Measurements from ENCODE around the gene HTR3A.

Gene HTR3A

DNA sequence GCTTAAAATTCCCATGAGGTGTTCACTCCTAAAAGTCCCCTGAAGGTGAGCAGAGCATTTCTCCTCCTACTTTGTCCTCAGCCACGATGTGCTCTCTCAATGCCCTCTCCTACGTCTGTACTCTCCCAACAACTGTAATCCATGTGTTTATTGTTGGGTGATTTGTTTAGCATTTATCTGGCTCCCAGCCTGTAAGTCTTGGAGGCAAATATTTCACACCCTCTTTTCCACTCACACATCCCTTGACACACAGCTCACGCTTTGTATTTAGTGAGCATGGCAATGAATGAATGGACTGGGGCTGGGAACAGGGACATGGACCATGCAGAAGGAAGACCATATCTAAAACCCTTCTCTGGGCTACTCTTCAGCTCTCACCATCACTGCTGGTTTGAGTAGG lies 22.6 kb downstream of the HTR3A start:
- Histone ChIP-seq H3K27ac (ENCODE audit: low read depth, low read length) (no peak overlapping the region), H3F3A (ENCODE audit: insufficient read depth) (no peaks in the 10 kb centered on the region), H3K79me2 (ENCODE audit: insufficient read depth, low read length) (no peaks in the 10 kb centered on the region), H3K9ac (ENCODE audit: low read length) (no peak overlapping the region), H3K4me3 (ENCODE audit: insufficient read depth, low read length, poor library complexity, severe bottlenecking) (no peak overlapping the region), H3K4me2 (ENCODE audit: low read depth, low read length, poor library complexity, severe bottlenecking) (no peak overlapping the region), H3K36me3 (ENCODE audit: low read length) (no peaks in the 10 kb centered on the region), H2AFZ (ENCODE audit: low read depth, low read length, severe bottlenecking) (no peak overlapping the region), H3K9me3 (ENCODE audit: insufficient read depth, low read length) (no peaks in the 10 kb centered on the region), H3K27me3 (ENCODE audit: low read length) (no peaks in the 10 kb centered on the region), H3K9me2 (replicated peaks; ENCODE audit: insufficient read depth, low read length) (no peaks in the 10 kb centered on the region), H4K20me1 (ENCODE audit: low read depth, low read length) (no peaks in the 10 kb centered on the region)
- TF ChIP-seq CTCF (IDR thresholded peaks at IDR 0.05; ENCODE audit: insufficient read depth, low read length, poor library complexity, severe bottlenecking) (no peak), EZH2phosphoT487 (conservative IDR thresholded peaks at IDR 0.05; ENCODE audit: low read length) (no peak)

DNA sequence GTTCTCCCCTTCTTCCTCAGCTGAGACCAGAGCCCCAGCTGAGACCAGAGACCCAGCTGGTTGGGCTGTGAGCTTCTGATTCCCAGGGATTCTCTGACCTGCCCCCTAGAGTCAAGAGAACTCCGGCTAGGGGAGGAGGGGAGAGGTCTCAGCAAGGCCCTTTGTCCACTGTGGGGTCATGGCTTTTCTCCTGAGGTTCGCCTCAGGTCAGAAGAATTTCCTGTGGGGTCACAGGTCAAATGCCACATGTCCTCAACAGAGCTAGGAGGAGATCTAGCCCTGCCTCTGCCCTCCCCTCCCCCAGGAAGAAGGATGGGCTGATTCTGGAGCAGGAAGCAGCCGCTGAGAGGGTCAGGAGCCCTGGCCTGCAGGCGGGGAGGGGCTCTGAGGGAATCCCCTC lies 23.7 kb downstream of the HTR3A start:
- no peak overlapping the region for H2AFZ ChIP-seq (ENCODE audit: low read depth, low read length, severe bottlenecking)
- no peak overlapping the region for H3K27ac ChIP-seq (ENCODE audit: low read depth, low read length)
- no peaks in the 10 kb centered on the region for H3K27me3 ChIP-seq (ENCODE audit: low read length)
- no peak for TF ChIP-seq EZH2phosphoT487 (conservative IDR thresholded peaks at IDR 0.05; ENCODE audit: low read length)
- TF ChIP-seq CTCF (IDR thresholded peaks at IDR 0.05; ENCODE audit: insufficient read depth, low read length, poor library complexity, severe bottlenecking) = no peak
- no peaks in the 10 kb centered on the region for H4K20me1 ChIP-seq (ENCODE audit: low read depth, low read length)
- no peak overlapping the region for H3K4me3 ChIP-seq (ENCODE audit: insufficient read depth, low read length, poor library complexity, severe bottlenecking)
- no peaks in the 10 kb centered on the region for H3K9me3 ChIP-seq (ENCODE audit: insufficient read depth, low read length)
- H3K36me3 ChIP-seq (ENCODE audit: low read length) = no peaks in the 10 kb centered on the region
- no peak overlapping the region for H3K9ac ChIP-seq (ENCODE audit: low read length)
- no peaks in the 10 kb centered on the region for H3K79me2 ChIP-seq (ENCODE audit: insufficient read depth, low read length)
- no peak overlapping the region for H3K4me2 ChIP-seq (ENCODE audit: low read depth, low read length, poor library complexity, severe bottlenecking)
- no peaks in the 10 kb centered on the region for H3F3A ChIP-seq (ENCODE audit: insufficient read depth)
- H3K9me2 ChIP-seq (replicated peaks; ENCODE audit: insufficient read depth, low read length) = no peaks in the 10 kb centered on the region

GRCh38 chr11:114000526-114000925 lies 25.6 kb downstream of the HTR3A start:
- H3K27ac ChIP-seq (ENCODE audit: low read depth, low read length) = no peak overlapping the region
- no peak overlapping the region for H3K9ac ChIP-seq (ENCODE audit: low read length)
- no peaks in the 10 kb centered on the region for H3K79me2 ChIP-seq (ENCODE audit: insufficient read depth, low read length)
- no peaks in the 10 kb centered on the region for H3K9me2 ChIP-seq (replicated peaks; ENCODE audit: insufficient read depth, low read length)
- no peak overlapping the region for H2AFZ ChIP-seq (ENCODE audit: low read depth, low read length, severe bottlenecking)
- H4K20me1 ChIP-seq (ENCODE audit: low read depth, low read length) = no peaks in the 10 kb centered on the region
- H3F3A ChIP-seq (ENCODE audit: insufficient read depth) = no peaks in the 10 kb centered on the region
- H3K4me3 ChIP-seq (ENCODE audit: insufficient read depth, low read length, poor library complexity, severe bottlenecking) = no peak overlapping the region
- H3K36me3 ChIP-seq (ENCODE audit: low read length) = no peaks in the 10 kb centered on the region
- no peak overlapping the region for H3K4me2 ChIP-seq (ENCODE audit: low read depth, low read length, poor library complexity, severe bottlenecking)
- H3K27me3 ChIP-seq (ENCODE audit: low read length) = no peaks in the 10 kb centered on the region
- TF ChIP-seq EZH2phosphoT487 (conservative IDR thresholded peaks at IDR 0.05; ENCODE audit: low read length) (no peak), CTCF (IDR thresholded peaks at IDR 0.05; ENCODE audit: insufficient read depth, low read length, poor library complexity, severe bottlenecking) (no peak)
- H3K9me3 ChIP-seq (ENCODE audit: insufficient read depth, low read length) = no peaks in the 10 kb centered on the region

DNA sequence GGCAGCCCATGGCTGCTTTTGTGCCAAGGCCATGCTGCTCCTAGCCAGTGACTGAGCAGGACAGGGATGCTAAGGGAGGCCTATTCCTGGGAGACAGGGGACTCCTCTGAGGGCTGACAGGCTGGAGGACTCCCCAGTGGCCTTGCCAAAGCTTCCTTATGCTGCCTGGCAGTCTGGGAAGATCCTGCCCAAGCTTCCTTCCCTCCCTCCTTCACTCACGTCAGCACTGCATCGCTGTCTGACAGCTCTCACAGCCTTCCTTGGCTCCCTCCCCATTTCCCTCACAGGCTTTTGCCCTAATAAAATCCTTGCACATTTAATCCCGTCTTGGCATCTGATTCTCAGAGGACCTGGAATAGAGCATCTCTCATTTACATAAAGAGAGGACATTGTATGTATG lies 26.5 kb downstream of the HTR3A start:
- H3K79me2 ChIP-seq (ENCODE audit: insufficient read depth, low read length) = no peaks in the 10 kb centered on the region
- H3K4me2 ChIP-seq (ENCODE audit: low read depth, low read length, poor library complexity, severe bottlenecking) = no peak overlapping the region
- H3K9me3 ChIP-seq (ENCODE audit: insufficient read depth, low read length) = no peaks in the 10 kb centered on the region
- H2AFZ ChIP-seq (ENCODE audit: low read depth, low read length, severe bottlenecking) = no peak overlapping the region
- TF ChIP-seq EZH2phosphoT487 (conservative IDR thresholded peaks at IDR 0.05; ENCODE audit: low read length) = no peak
- TF ChIP-seq CTCF (IDR thresholded peaks at IDR 0.05; ENCODE audit: insufficient read depth, low read length, poor library complexity, severe bottlenecking) = no peak
- no peak overlapping the region for H3K4me3 ChIP-seq (ENCODE audit: insufficient read depth, low read length, poor library complexity, severe bottlenecking)
- no peak overlapping the region for H3K9ac ChIP-seq (ENCODE audit: low read length)
- H3K36me3 ChIP-seq (ENCODE audit: low read length) = no peaks in the 10 kb centered on the region
- H3F3A ChIP-seq (ENCODE audit: insufficient read depth) = no peaks in the 10 kb centered on the region
- H3K27me3 ChIP-seq (ENCODE audit: low read length) = no peaks in the 10 kb centered on the region
- H3K27ac ChIP-seq (ENCODE audit: low read depth, low read length) = no peak overlapping the region
- H4K20me1 ChIP-seq (ENCODE audit: low read depth, low read length) = no peaks in the 10 kb centered on the region
- no peaks in the 10 kb centered on the region for H3K9me2 ChIP-seq (replicated peaks; ENCODE audit: insufficient read depth, low read length)

Data from SU-DHL-6 (cell line).